K562 (cell line): Measurements from ENCODE around the gene CDHR1. TPM values are rescaled to one million over a fixed set of nuclear protein-coding genes. Genes with fewer than 3 reads are reported as not detected.

Experiments used
- ATAC-seq: fragments of 200-7000 bp; cut with Tn5 transposase; 3 replicates; pipeline ENCODE4 v1.9.1; 2020; ENCODE audit warnings: moderate library complexity
- BruUV-seq: library from RNA; stranded (reverse); fragments of 400-500 nt; replicated peaks from 2 replicates; lab custom pipeline; 2021; lab: Mats Ljungman, UMichigan
- CTCF ChIA-PET: fragments of 300-600 bp; formaldehyde crosslinking; extraction: SDS; loops from one replicate; lab custom pipeline; 2021; ENCODE audit warnings: low intra/inter-chr PET ratio; lab: Yijun Ruan, JAX
- POLR2A ChIA-PET: fragments of 300-600, 350-650 bp; sonication (Branson Sonifier 250); formaldehyde crosslinking; extraction: SDS; loops from one replicate; lab custom pipeline; 2021; ENCODE audit warnings: antibody characterized with exemption, inconsistent platforms; lab: Yijun Ruan, JAX
- DNase-seq, 4 experiments: peaks; one replicate each; pipeline versions ENCODE4 v3.0.0 to v3.0.0-alpha.2; 2011 to 2018; ENCODE audit warnings: low spot score in 3 of 4, mixed read lengths in 3 of 4; ENCODE audit errors: extremely low read depth in 1 of 4
- FAIRE-seq: peaks from 2 replicates; lab custom pipeline; 2011; peaks lifted over from hg19 to GRCh38; lab: Jason Lieb, UNC
- H2AFZ ChIP-seq: 2 replicates; pipeline ENCODE4 v1.6.0; 2011; ENCODE audit warnings: low read depth, low read length, control low read depth, inconsistent platforms
- H3K27ac ChIP-seq: fragments of 200-600 bp; 3 replicates; pipeline ENCODE4 v1.8.0; 2011; ENCODE audit warnings: low read depth, mild to moderate bottlenecking, control low read depth, inconsistent platforms, low read length, moderate library complexity, mixed read lengths; ENCODE audit errors: extremely low read depth
- H3K27me3 ChIP-seq, 2 experiments: fragments of 300-600 bp in 1 of 2; 2 replicates in 1 of 2; 3 replicates in 1 of 2; pipeline versions ENCODE4 v1.6.0 to v1.8.0; 2011; ENCODE audit warnings: inconsistent platforms in 2 of 2, low read length in 2 of 2, mild to moderate bottlenecking in 1 of 2, mixed read lengths in 1 of 2, moderate library complexity in 1 of 2; ENCODE audit not compliant: control insufficient read depth in 2 of 2, insufficient read depth in 2 of 2
- H3K36me3 ChIP-seq: fragments of 300-600 bp; 3 replicates; pipeline ENCODE4 v1.8.0; 2011; ENCODE audit warnings: mild to moderate bottlenecking, low read length, inconsistent platforms; ENCODE audit not compliant: control insufficient read depth, insufficient read depth
- H3K4me1 ChIP-seq, 2 experiments: fragments of 200-600 bp in 1 of 2; replicated peaks in 1 of 2; 2 replicates in 1 of 2; 3 replicates in 1 of 2; pipeline versions ENCODE4 v1.5.1 to v1.8.0; 2011; ENCODE audit warnings: inconsistent platforms in 2 of 2, low read length in 2 of 2, mild to moderate bottlenecking in 1 of 2, mixed read lengths in 1 of 2, moderate library complexity in 1 of 2; ENCODE audit not compliant: control insufficient read depth in 2 of 2, insufficient read depth in 2 of 2
- H3K4me2 ChIP-seq: 2 replicates; pipeline ENCODE4 v1.6.1; 2011; ENCODE audit warnings: low read length, control low read depth, inconsistent platforms, mixed read lengths; ENCODE audit not compliant: insufficient read depth
- H3K4me3 ChIP-seq: fragments of 200-600 bp; sonication (generic), shearing (Covaris generic); 2 replicates; pipeline ENCODE4 v1.5.1; 2016; ENCODE audit warnings: control low read depth, inconsistent platforms
- H3K79me2 ChIP-seq: fragments of 200-600 bp; 3 replicates; pipeline ENCODE4 v1.8.0; 2011; ENCODE audit warnings: low read length, inconsistent platforms; ENCODE audit not compliant: control insufficient read depth, insufficient read depth
- H3K9ac ChIP-seq, 2 experiments: 2 replicates each; pipeline versions ENCODE4 v1.6.0 to v1.6.1; 2011; ENCODE audit warnings: low read depth in 2 of 2, low read length in 2 of 2, control low read depth in 1 of 2, inconsistent platforms in 1 of 2, mild to moderate bottlenecking in 1 of 2, mixed read lengths in 1 of 2; ENCODE audit not compliant: insufficient read depth in 1 of 2
- H3K9me1 ChIP-seq: one replicate; pipeline ENCODE4 v1.6.0; 2011; ENCODE audit warnings: inconsistent platforms, mild to moderate bottlenecking, low read length, moderate library complexity; ENCODE audit not compliant: control insufficient read depth, insufficient read depth
- H3K9me3 ChIP-seq: replicated peaks from 2 replicates; pipeline ENCODE4 v1.5.1; 2011; ENCODE audit warnings: low read depth, low read length, inconsistent platforms; ENCODE audit not compliant: control insufficient read depth, insufficient read depth
- H4K20me1 ChIP-seq: replicated peaks from 2 replicates; pipeline ENCODE4 v1.6.1; 2011; ENCODE audit warnings: low read length, inconsistent platforms, mixed read lengths; ENCODE audit not compliant: control insufficient read depth, insufficient read depth
- ASH1L ChIP-seq: fragments of 450-650 bp; IDR thresholded peaks from 2 replicates; pipeline ENCODE4 v1.6.1; 2018; ENCODE audit warnings: borderline replicate concordance, mild to moderate bottlenecking, low read depth; ENCODE audit not compliant: partially characterized antibody
- CHD4 ChIP-seq: fragments of 200-600 bp; sonication (generic); IDR thresholded peaks from 3 replicates; pipeline ENCODE4 v1.6.1; 2012; ENCODE audit warnings: low read depth, mild to moderate bottlenecking, mixed read lengths, low read length, inconsistent platforms; ENCODE audit not compliant: insufficient read depth, insufficient replicate concordance, poor library complexity, severe bottlenecking
- FOXA1 ChIP-seq: fragments of 450-650 bp; IDR thresholded peaks from 2 replicates; pipeline ENCODE4 v1.6.1; 2016; ENCODE audit warnings: mild to moderate bottlenecking, borderline replicate concordance
- GABPA ChIP-seq: fragments of 200-800 bp; sonication (Bioruptor generic); conservative IDR thresholded peaks from 2 replicates; pipeline ENCODE4 v1.6.1; 2016; ENCODE audit warnings: low read depth, missing genetic modification characterization, missing compliant biosample characterization
- KHSRP ChIP-seq: fragments of 450-650 bp; IDR thresholded peaks from 2 replicates; pipeline ENCODE4 v1.6.1; 2017
- MAZ ChIP-seq, 2 experiments: fragments of 450-650 bp in 1 of 2; sonication (generic) in 1 of 2; formaldehyde crosslinking; IDR thresholded peaks in 1 of 2; conservative IDR thresholded peaks in 1 of 2; 2 replicates each; pipeline versions ENCODE4 v1.4.0 to v1.5.0; 2020; ENCODE audit warnings: mild to moderate bottlenecking in 1 of 2, missing genetic modification reagents in 1 of 2
- NFE2L1 ChIP-seq: fragments of 450-650 bp; IDR thresholded peaks from 2 replicates; pipeline ENCODE4 v1.6.1; 2016; ENCODE audit warnings: missing genetic modification characterization, low read depth, mild to moderate bottlenecking, missing compliant biosample characterization, moderate library complexity, borderline replicate concordance
- RFX1 ChIP-seq: fragments of 450-650 bp; IDR thresholded peaks from 2 replicates; pipeline ENCODE4 v1.6.1; 2016; ENCODE audit warnings: mild to moderate bottlenecking, moderate library complexity
- ZFX ChIP-seq: sonication (generic); formaldehyde crosslinking; IDR thresholded peaks from 2 replicates; pipeline ENCODE4 v1.8.0; 2022; ENCODE audit warnings: mild to moderate bottlenecking, missing genetic modification reagents, moderate library complexity
- ZNF217 ChIP-seq: sonication (generic); formaldehyde crosslinking; IDR thresholded peaks from 2 replicates; pipeline ENCODE4 v1.8.0; 2022; ENCODE audit warnings: mild to moderate bottlenecking, missing genetic modification reagents
- ZNF282 ChIP-seq: sonication (generic); formaldehyde crosslinking; IDR thresholded peaks from 2 replicates; pipeline ENCODE4 v1.8.1; 2023; ENCODE audit warnings: missing genetic modification reagents
- ZNF561 ChIP-seq: fragments of 450-650 bp; formaldehyde crosslinking; conservative IDR thresholded peaks from 2 replicates; pipeline ENCODE4 v1.4.0; 2020; ENCODE audit warnings: mild to moderate bottlenecking, moderate library complexity
- ZNF76 ChIP-seq: fragments of 250-450 bp; sonication (Bioruptor Pico); IDR thresholded peaks from 2 replicates; pipeline ENCODE4 v1.4.0; 2020; ENCODE audit warnings: mild to moderate bottlenecking, moderate library complexity, borderline replicate concordance
- WGBS: fragments of 100-300 bp; shearing (Covaris generic); methylation state at CpG from one replicate; pipeline ENCODE4 v1.1.6; 2016; ENCODE audit warnings: low coverage, mixed read lengths; ENCODE audit not compliant: insufficient coverage; ENCODE audit errors: missing lambda C conversion rate; 5-methylcytosine and 5-hydroxymethylcytosine counted together
- in situ Hi-C: fragments of 300-500 bp; cut with MboI; formaldehyde crosslinking; loops from 4 replicates; pipeline ENCODE4 v1.15.0; 2018; ENCODE audit warnings: inconsistent platforms, mixed read lengths
- intact Hi-C: fragments of 100-400 bp; cut with micrococcal nuclease; formaldehyde crosslinking; loops from 2 replicates; pipeline ENCODE4 v1.14.2; 2022
- polyA plus RNA-seq, 8 experiments: library from polyadenylated mRNA; depleted of rRNA in 4 of 8; stranded (reverse) in 5 of 8; unstranded in 3 of 8; fragments of >200 nt; fragmentation: Nextera tagmentation in 2 of 8; fragmentation: Illumina TruSeq in 1 of 8; extraction: Ambion mirVana in 2 of 8; extraction: Trizol in 1 of 8; gene quantifications; 2 replicates each; pipeline versions ENCODE4 v1.2.1 to v1.2.3, GENCODE V29; 2011 to 2014; ENCODE audit warnings: inconsistent platforms in 1 of 8, missing spikeins in 1 of 8
- total RNA-seq, 7 experiments: library from RNA; depleted of rRNA in 6 of 7; stranded (reverse); fragments of >200 nt in 6 of 7; fragmentation: Illumina TruSeq in 2 of 7; extraction: Trizol in 2 of 7; gene quantifications; 2 replicates each; pipeline versions ENCODE4 v1.2.1 to v1.2.3, GENCODE V29; 2011 to 2021; ENCODE audit warnings: low replicate concordance in 1 of 7

CDHR1 gene
- total and polyA plus RNA-seq, 9 of the 15 experiments (the other 6 are each of a cell fraction or from before 2014, with no cell fraction given) = 0.03 to 0.99 (median 0.20) TPM

DNA sequence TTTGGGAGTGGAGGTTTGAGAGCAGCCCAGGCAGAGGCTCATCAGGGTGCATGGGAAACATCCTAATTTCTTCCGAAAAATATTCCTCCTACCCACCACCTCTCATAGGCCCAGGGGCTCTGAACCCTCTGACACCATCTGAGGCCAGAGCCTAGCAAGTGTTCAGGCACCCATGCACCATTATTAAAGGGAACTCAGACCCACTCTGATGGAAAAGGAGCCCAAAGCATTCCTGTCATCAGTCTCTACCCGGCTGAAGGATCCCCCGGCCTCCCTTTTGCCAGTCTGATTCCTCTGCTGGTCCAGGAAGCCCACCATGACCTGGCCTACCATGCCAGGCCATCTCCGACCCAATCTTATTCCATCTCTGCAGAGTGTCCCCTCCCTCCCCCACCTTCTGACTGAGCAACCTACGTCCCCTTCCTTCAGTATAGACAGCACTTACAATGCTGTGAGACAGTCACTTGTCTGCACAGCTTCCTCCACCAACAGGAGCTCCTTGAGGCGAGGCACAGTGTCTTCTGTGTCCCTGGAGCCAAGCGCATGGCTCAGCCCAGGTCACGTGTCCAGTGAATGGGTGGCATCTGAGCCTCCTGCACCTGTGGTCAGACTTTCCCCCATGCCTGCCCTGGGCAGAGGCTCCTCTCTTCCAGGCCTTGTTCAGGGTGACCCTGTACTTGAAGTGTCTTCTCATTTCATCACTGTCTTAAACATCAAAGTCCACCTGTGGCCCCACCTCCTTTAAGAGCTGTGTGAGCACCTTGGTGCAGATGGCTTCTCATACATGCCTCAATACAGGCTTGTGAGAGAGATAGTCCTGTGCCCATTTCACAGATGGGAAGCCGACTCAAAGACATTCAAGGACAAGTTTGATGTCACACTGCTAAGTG is 21.6 kb upstream of the CDHR1 start (continued):
- TF ChIP-seq ASH1L = no peak

DNA sequence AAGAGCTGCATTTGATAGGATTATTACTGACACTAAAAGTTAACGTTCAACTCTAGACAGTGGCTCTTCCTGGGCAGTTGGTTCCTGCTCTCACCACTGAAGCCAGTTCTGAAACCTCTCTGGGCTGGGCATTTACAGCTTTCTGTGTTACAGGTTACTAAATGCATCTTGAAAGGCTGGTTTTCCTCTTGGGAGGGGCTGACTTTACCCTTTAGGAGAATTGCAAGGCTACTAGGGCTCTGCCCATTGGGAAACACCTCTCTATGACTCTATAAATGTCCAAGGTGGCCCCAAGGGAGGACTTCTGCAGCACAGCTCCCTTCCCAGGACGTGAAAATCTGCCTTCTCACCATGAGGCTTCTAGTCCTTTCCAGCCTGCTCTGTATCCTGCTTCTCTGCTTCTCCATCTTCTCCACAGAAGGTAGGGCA is 20.8 kb upstream of the CDHR1 start, which contains the start of gene GPR15LG:
TSS of gene GPR15LG (plus strand) at position 301 of the 429 bp plus-strand sequence. CDS start at position 352, 51 bp downstream.
- H2AFZ ChIP-seq = no peak within 1 kb of the TSS
- no peak within 1 kb of the TSS for H3K4me3 ChIP-seq
- TF ChIP-seq ZFX (CRISPR knock-in tag) (no peak), RFX1 (no peak), CHD4 (no peak), ZNF282 (CRISPR knock-in tag) (no peak), NFE2L1 (no peak), MAZ (CRISPR knock-in tag; conservative IDR thresholded peaks at IDR 0.05 in 1 of 2, IDR thresholded peaks at IDR 0.05 in 1 of 2) (no peak), ZNF561 (CRISPR knock-in tag) (no peak), ZNF76 (no peak), KHSRP (no peak), FOXA1 (no peak), ZNF217 (CRISPR knock-in tag) (no peak), GABPA (tag) (no peak)

More for the DNA sequence above, 20.8 kb upstream of the CDHR1 start, which contains the start of gene GPR15LG:
- Histone ChIP-seq H3K9me3 (no peaks in the 10 kb centered on the region), H3K27me3 (peaks cover 22 to 26% of the 10 kb centered on the region in 2 experiments; a peak in 4 of 5 replicates), H3K4me1 (no peaks in the 10 kb centered on the region; a peak in 1 of 5 replicates), H4K20me1 (no peaks in the 10 kb centered on the region; the same call in 1 of the 2 replicates), H3K79me2 (no peaks in the 10 kb centered on the region), H3K36me3 (no peaks in the 10 kb centered on the region), H3K27ac (no peak within 1 kb of the TSS), H3K9ac (no peak within 1 kb of the TSS), H3K4me2 (no peak within 1 kb of the TSS), H3K9me1 (no peaks in the 10 kb centered on the region)
- ATAC-seq (no peak; the same call in 2 of the 3 replicates), DNase-seq (no peak), FAIRE-seq (no peak)
- CTCF ChIA-PET = no interaction called here
- intact Hi-C loops = no loop called here
- 0% methylated on average over 2 of the region's 2 CpGs for WGBS
- in situ Hi-C loops = no loop called here
- no TSS peak for BruUV-seq
- POLR2A ChIA-PET = interaction anchor here (1.3 to 1.4 kb wide), 2 partner anchors 17 to 18 kb away, joined by 3 to 6 read pairs; no protein-coding TSS in a partner anchor
